MM.1S (cell line): Measurements from ENCODE around the gene VENTX.
"Not testable (repeated sequence)": the region's sequence is repeated elsewhere in the genome, so short reads cannot be mapped to it uniquely, and the experiment has no call there.

Experiments
- DNase-seq: peaks from one replicate; pipeline ENCODE4 v3.0.0-alpha.2; 2015
- H2AFZ ChIP-seq: fragments of 300-600 bp; sonication (generic); 2 replicates; pipeline ENCODE4 v1.6.0; 2016; ENCODE audit warnings: antibody characterized with exemption, low read length
- H3F3A ChIP-seq: fragments of 300-600 bp; sonication (generic); 2 replicates; pipeline ENCODE4 v1.6.1; 2016; ENCODE audit warnings: mild to moderate bottlenecking, antibody characterized with exemption, low read length, moderate library complexity, mixed read lengths; ENCODE audit not compliant: insufficient read depth
- H3K27ac ChIP-seq: fragments of 300-600 bp; sonication (generic); 2 replicates; pipeline ENCODE4 v1.5.1; 2016; ENCODE audit warnings: mild to moderate bottlenecking, low read length
- H3K27me3 ChIP-seq: fragments of 300-600 bp; sonication (generic); replicated peaks from 2 replicates; pipeline ENCODE4 v1.6.0; 2016; ENCODE audit warnings: low read length; ENCODE audit not compliant: insufficient read depth
- H3K36me3 ChIP-seq: fragments of 300-600 bp; sonication (generic); replicated peaks from 2 replicates; pipeline ENCODE4 v1.6.1; 2016; ENCODE audit warnings: mild to moderate bottlenecking, low read length, mixed read lengths; ENCODE audit not compliant: insufficient read depth
- H3K4me1 ChIP-seq: fragments of 300-600 bp; sonication (generic); 2 replicates; pipeline ENCODE4 v1.6.1; 2016; ENCODE audit warnings: low read length, mixed read lengths
- H3K4me2 ChIP-seq: fragments of 300-600 bp; sonication (generic); 2 replicates; pipeline ENCODE4 v1.6.0; 2016; ENCODE audit warnings: low read depth, low read length
- H3K4me3 ChIP-seq: fragments of 300-600 bp; sonication (generic); 2 replicates; pipeline ENCODE4 v1.5.1; 2016; ENCODE audit warnings: low read length, mixed read lengths
- H3K79me2 ChIP-seq: fragments of 300-600 bp; sonication (generic); 2 replicates; pipeline ENCODE4 v1.6.1; 2016; ENCODE audit warnings: mixed run types, low read length, mixed read lengths
- H3K9ac ChIP-seq: fragments of 300-600 bp; sonication (generic); 2 replicates; pipeline ENCODE4 v1.6.1; 2016; ENCODE audit warnings: low read length, mixed read lengths
- H3K9me2 ChIP-seq: fragments of 300-600 bp; sonication (generic); replicated peaks from 2 replicates; pipeline ENCODE4 v1.6.1; 2016; ENCODE audit warnings: mild to moderate bottlenecking, low read length, mixed read lengths; ENCODE audit not compliant: insufficient read depth
- H3K9me3 ChIP-seq: fragments of 300-600 bp; sonication (generic); replicated peaks from 2 replicates; pipeline ENCODE4 v1.6.1; 2016; ENCODE audit warnings: mild to moderate bottlenecking, low read length, mixed read lengths; ENCODE audit not compliant: insufficient read depth
- H4K20me1 ChIP-seq: fragments of 300-600 bp; sonication (generic); 2 replicates; pipeline ENCODE4 v1.6.1; 2016; ENCODE audit warnings: mild to moderate bottlenecking, low read length, moderate library complexity, mixed read lengths; ENCODE audit not compliant: insufficient read depth
- EZH2 ChIP-seq: fragments of 300-600 bp; sonication (generic); optimal IDR thresholded peaks from 2 replicates; pipeline ENCODE3; 2017; ENCODE audit warnings: low read depth, mild to moderate bottlenecking, antibody characterized with exemption, low read length, mixed read lengths
- EZH2phosphoT487 ChIP-seq: fragments of 300-600 bp; sonication (generic); IDR thresholded peaks from 2 replicates; pipeline ENCODE4 v1.6.1; 2018; ENCODE audit warnings: antibody characterized with exemption, low read length
- TF ChIP-seq, protein P1 (sequence below): fragments of 300-600 bp; sonication (generic); IDR thresholded peaks from 2 replicates; pipeline ENCODE4 v1.5.1; 2016; ENCODE audit warnings: antibody characterized with exemption, low read length, mixed read lengths

VENTX gene

DNA sequence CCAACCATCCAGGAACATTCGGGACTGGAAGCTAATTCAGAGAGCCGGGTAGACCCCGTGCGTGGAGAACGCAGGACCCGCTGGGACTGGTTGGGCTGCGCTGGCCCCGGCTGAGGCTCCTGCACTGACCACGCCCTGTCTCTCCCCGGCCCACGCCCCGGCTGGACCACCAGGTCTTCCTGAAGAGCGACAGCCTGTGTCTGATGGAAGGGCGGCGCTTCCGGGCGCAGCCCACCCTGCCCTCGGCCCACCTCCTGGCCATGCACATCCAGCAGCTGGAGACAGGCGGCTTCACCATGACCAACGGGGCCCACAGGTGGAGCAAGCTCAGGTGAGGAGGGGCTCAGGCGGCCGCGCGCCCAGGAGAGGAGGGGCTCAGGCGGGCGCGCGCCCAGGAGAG is 17.9 kb upstream of the VENTX start:
- Histone ChIP-seq H2AFZ (no peak overlapping the region), H3K27me3 (peaks cover 45% of the 10 kb centered on the region), H3F3A (no peaks in the 10 kb centered on the region), H3K4me2 (no peak overlapping the region), H4K20me1 (no peaks in the 10 kb centered on the region), H3K36me3 (no peaks in the 10 kb centered on the region), H3K27ac (no peak overlapping the region), H3K9ac (no peak overlapping the region), H3K79me2 (no peaks in the 10 kb centered on the region), H3K4me1 (no peaks in the 10 kb centered on the region), H3K9me2 (no peaks in the 10 kb centered on the region), H3K9me3 (no peaks in the 10 kb centered on the region), H3K4me3 (no peak overlapping the region)
- no peak for TF ChIP-seq EZH2
- no peak for DNase-seq

DNA sequence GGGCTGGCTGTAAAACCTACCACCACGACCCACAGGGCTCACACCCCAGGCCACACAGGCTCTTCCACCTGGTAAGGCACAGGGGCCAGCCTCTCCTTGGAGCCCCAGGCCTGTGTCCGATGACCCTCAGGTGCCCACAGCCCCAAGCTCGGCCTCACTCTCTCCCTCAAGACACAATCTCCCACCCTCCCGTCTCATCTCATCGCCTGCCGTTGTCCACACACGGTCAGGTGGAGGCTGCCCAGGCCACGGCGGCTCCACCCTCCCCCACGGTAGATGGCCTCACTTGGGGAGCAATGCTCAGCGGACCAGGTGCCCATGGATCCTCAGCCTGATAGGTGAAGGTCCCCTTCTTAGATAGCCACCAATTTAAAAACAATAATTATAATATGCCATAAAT is 16.3 kb upstream of the VENTX start:
- H3K27ac ChIP-seq: no peak overlapping the region
- no peak overlapping the region for H3K4me2 ChIP-seq
- H2AFZ ChIP-seq: no peak overlapping the region
- H3K79me2 ChIP-seq: no peaks in the 10 kb centered on the region
- H3K36me3 ChIP-seq: no peaks in the 10 kb centered on the region
- DNase-seq: no peak
- no peak overlapping the region for H3K9ac ChIP-seq
- H3K4me1 ChIP-seq: no peaks in the 10 kb centered on the region
- H3F3A ChIP-seq: no peaks in the 10 kb centered on the region
- TF ChIP-seq, protein P1, sequence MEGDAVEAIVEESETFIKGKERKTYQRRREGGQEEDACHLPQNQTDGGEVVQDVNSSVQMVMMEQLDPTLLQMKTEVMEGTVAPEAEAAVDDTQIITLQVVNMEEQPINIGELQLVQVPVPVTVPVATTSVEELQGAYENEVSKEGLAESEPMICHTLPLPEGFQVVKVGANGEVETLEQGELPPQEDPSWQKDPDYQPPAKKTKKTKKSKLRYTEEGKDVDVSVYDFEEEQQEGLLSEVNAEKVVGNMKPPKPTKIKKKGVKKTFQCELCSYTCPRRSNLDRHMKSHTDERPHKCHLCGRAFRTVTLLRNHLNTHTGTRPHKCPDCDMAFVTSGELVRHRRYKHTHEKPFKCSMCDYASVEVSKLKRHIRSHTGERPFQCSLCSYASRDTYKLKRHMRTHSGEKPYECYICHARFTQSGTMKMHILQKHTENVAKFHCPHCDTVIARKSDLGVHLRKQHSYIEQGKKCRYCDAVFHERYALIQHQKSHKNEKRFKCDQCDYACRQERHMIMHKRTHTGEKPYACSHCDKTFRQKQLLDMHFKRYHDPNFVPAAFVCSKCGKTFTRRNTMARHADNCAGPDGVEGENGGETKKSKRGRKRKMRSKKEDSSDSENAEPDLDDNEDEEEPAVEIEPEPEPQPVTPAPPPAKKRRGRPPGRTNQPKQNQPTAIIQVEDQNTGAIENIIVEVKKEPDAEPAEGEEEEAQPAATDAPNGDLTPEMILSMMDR: no peak
- TF ChIP-seq EZH2 (no peak), EZH2phosphoT487 (no peak)
- H3K4me3 ChIP-seq: no peak overlapping the region
- no peaks in the 10 kb centered on the region for H3K9me2 ChIP-seq
- H3K27me3 ChIP-seq: peaks cover 49% of the 10 kb centered on the region
- no peaks in the 10 kb centered on the region for H3K9me3 ChIP-seq
- H4K20me1 ChIP-seq: no peaks in the 10 kb centered on the region

DNA sequence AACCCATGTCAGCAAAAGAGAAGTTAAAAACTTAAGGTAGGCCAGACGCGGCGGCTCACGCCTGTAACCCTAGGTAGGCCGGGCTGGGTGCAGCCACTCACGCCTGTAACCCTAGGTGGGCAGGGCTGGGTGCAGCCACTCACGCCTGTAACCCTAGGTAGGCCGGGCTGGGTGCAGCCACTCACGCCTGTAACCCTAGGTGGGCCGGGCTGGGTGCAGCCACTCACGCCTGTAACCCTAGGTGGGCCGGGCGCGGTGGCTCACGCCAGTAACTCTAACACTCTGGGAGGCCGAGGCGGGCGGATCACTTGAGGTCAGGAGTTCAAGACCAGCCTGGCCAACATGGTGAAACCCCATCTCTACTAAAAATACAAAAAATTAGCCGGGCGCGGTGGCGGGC is 15.9 kb upstream of the VENTX start:
- not testable (repeated sequence) for H2AFZ ChIP-seq, H3F3A ChIP-seq, H3K36me3 ChIP-seq, H3K9me2 ChIP-seq, H4K20me1 ChIP-seq, H3K9ac ChIP-seq, H3K9me3 ChIP-seq, DNase-seq, H3K27ac ChIP-seq, H3K4me2 ChIP-seq, H3K4me1 ChIP-seq, H3K4me3 ChIP-seq, H3K79me2 ChIP-seq
- H3K27me3 ChIP-seq: peaks cover 49% of the 10 kb centered on the region

DNA sequence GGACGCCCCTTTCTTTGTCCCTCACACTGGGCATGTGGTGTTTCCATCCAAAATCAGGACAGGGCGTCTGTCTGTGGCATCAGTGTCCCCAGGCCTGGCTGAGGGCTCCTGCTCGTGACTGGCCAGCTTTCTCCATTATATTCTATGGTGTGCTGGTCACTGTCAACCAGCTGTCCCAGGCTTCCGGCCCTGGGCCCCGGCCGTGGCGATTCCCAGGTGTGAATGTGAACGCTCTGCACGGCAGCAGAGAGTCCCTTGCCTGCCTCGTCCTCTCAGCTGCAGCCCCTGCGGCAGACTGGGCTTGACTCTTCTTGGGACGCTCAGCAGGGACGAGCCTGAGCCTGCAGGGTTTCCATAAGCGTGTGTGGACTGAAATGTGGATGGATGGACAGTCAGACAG is 13.6 kb upstream of the VENTX start:
- no peak overlapping the region for H3K4me2 ChIP-seq
- H3K27me3 ChIP-seq: peaks cover 54% of the 10 kb centered on the region
- TF ChIP-seq, protein P1: no peak
- TF ChIP-seq EZH2phosphoT487 (no peak), EZH2 (no peak)
- H3F3A ChIP-seq: no peaks in the 10 kb centered on the region
- H3K36me3 ChIP-seq: no peaks in the 10 kb centered on the region
- H3K4me1 ChIP-seq: no peaks in the 10 kb centered on the region
- H3K9me2 ChIP-seq: no peaks in the 10 kb centered on the region
- no peak for DNase-seq
- no peak overlapping the region for H3K4me3 ChIP-seq
- no peaks in the 10 kb centered on the region for H4K20me1 ChIP-seq
- no peak overlapping the region for H3K27ac ChIP-seq
- no peak overlapping the region for H3K9ac ChIP-seq
- H3K9me3 ChIP-seq: no peaks in the 10 kb centered on the region
- no peaks in the 10 kb centered on the region for H3K79me2 ChIP-seq
- no peak overlapping the region for H2AFZ ChIP-seq
